Activated naive CD8-positive, alpha-beta T cell treated with anti-CD3 and anti-CD28 coated beads, Interleukin-2, amount 50 U/mL, for 24 hours (primary cell): ENCODE data around the gene SNX2.
"Not testable (repeated sequence)": the region's sequence is repeated elsewhere in the genome, so short reads cannot be mapped to it uniquely, and the experiment has no call there.

ENCODE experiments used
- ATAC-seq: fragments of 150-1000 bp; cut with Tn5 transposase; one replicate; pipeline ENCODE4 v1.10.0; 2021
- DNase-seq: peaks from one replicate; pipeline ENCODE4 v3.0.0; 2021
- H3K27ac Mint-ChIP-seq: one replicate; pipeline ENCODE4 v1.8.0; 2021; ENCODE audit warnings: mild to moderate bottlenecking, mixed read lengths
- H3K27me3 Mint-ChIP-seq: one replicate; pipeline ENCODE4 v1.8.0; 2021; ENCODE audit warnings: mixed read lengths
- H3K36me3 Mint-ChIP-seq: one replicate; pipeline ENCODE4 v1.8.0; 2021; ENCODE audit warnings: low read depth, mixed read lengths
- H3K4me1 Mint-ChIP-seq: one replicate; pipeline ENCODE4 v1.8.0; 2021; ENCODE audit warnings: mixed read lengths
- H3K4me3 Mint-ChIP-seq: one replicate; pipeline ENCODE4 v1.8.0; 2021; ENCODE audit warnings: mild to moderate bottlenecking, moderate library complexity, mixed read lengths
- H3K9me3 Mint-ChIP-seq: one replicate; pipeline ENCODE4 v1.8.0; 2021; ENCODE audit warnings: mixed read lengths

Gene SNX2

GRCh38 chr5:122844136-122844909 is 69.4 kb downstream of the SNX2 start:
- no peak for ATAC-seq
- Mint-ChIP-seq H3K27ac (peak overlapping the region; percentile 69), H3K4me3 (peak overlapping the region; percentile 84), H3K4me1 (peaks cover 18% of the 10 kb centered on the region), H3K27me3 (peaks cover 10% of the 10 kb centered on the region), H3K36me3 (no peaks in the 10 kb centered on the region), H3K9me3 (no peaks in the 10 kb centered on the region)
- no peak for DNase-seq

- peak; percentile 15 for ATAC-seq
- Mint-ChIP-seq H3K9me3 (no peaks in the 10 kb centered on the region), H3K27ac (peak overlapping the region; percentile 69), H3K4me3 (peak overlapping the region; percentile 84), H3K36me3 (no peaks in the 10 kb centered on the region), H3K27me3 (peaks cover 10% of the 10 kb centered on the region), H3K4me1 (peaks cover 18% of the 10 kb centered on the region)
- peak; percentile 5 for DNase-seq
These were observed 70.0 kb downstream of the SNX2 start for GRCh38 chr5:122844910-122845228.

- H3K27me3 Mint-ChIP-seq: peaks cover 8% of the 10 kb centered on the region
- DNase-seq (peak; percentile 71), ATAC-seq (peak; percentile 89)
- peaks cover 18% of the 10 kb centered on the region for H3K4me1 Mint-ChIP-seq
- peak within 1 kb of the TSS; percentile 69 for H3K27ac Mint-ChIP-seq
- H3K9me3 Mint-ChIP-seq: no peaks in the 10 kb centered on the region
- H3K4me3 Mint-ChIP-seq: peak within 1 kb of the TSS; percentile 84
- H3K36me3 Mint-ChIP-seq: no peaks in the 10 kb centered on the region
These were observed 70.6 kb downstream of the SNX2 start, which contains the start of gene SNX24 for GRCh38 chr5:122845229-122846050. Gene SNX24 (plus strand): TSS chr5:122845613. CDS start chr5:122845634, 21 bp downstream.

DNA sequence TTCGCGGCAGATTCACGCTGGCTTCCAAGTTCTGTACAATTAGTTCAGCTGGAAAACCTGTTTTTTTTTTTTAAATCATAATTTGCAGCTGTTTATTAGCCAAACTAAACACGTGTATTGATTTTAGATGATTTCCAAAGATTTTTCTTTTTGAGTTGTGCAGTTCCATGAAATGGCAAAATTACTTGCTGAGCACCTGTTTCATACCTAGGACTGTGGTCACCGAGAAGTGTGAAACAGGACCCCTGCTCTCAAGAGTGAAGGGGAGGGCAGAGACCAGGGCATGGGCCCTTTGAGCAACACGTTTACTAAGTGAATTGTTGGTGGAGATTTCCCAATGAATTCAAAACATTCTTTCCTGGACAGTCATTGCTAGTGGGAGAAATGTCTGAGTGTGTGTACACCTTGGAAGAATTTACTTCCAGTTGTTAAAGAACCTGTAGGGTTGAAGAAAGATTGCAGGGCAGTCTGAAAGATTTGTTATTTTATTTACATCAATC is 71.2 kb downstream of the SNX2 start:
- peak overlapping the region; percentile 68 for H3K4me3 Mint-ChIP-seq
- H3K9me3 Mint-ChIP-seq: no peaks in the 10 kb centered on the region
- H3K27me3 Mint-ChIP-seq: peaks cover 6% of the 10 kb centered on the region
- ATAC-seq: no peak
- peaks cover 17% of the 10 kb centered on the region for H3K4me1 Mint-ChIP-seq
- no peak overlapping the region for H3K27ac Mint-ChIP-seq
- DNase-seq: no peak
- no peaks in the 10 kb centered on the region for H3K36me3 Mint-ChIP-seq

DNA sequence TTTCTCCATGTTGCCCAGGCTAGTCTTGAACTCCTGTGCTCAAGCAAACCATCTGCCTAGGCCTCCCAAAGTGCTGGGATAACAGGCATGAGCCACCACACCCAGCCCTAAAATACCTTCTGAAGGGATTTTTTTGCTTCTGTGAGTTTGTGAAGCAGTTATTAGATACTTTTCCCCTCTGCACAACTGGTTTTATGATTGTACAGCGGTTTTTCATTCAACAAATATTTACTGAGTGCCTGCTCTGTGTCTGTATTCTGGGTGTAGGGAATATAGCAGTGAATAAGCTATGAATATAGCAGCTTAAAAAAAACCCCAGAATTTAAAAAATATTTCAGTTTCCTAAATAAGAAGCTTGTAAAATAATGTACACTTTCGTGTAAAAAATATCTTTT is 72.8 kb downstream of the SNX2 start:
- Mint-ChIP-seq H3K9me3 (no peaks in the 10 kb centered on the region), H3K4me1 (peaks cover 17% of the 10 kb centered on the region), H3K4me3 (no peak overlapping the region), H3K27ac (no peak overlapping the region), H3K27me3 (peaks cover 2% of the 10 kb centered on the region), H3K36me3 (no peaks in the 10 kb centered on the region)
- DNase-seq (no peak), ATAC-seq (no peak)

DNA sequence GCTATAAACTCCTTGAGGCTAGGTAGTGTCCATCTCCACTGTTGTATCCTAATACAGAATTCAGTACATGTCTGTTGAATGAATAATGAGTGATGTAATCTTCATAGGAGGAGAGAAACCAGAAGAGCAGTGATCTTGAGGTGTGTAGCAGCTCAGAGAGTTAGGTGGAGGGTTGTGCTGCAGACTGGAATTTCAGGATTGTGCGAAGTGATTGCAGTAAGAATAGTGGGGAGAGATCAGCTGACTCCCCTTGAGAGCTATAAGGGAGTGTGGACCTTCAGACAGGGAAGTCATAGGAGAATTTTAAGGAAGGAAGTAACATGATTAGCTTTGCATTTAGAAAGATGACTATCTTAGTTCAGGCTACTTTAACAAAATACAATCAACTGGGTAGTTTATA is 74.9 kb downstream of the SNX2 start:
- H3K27ac Mint-ChIP-seq: no peak overlapping the region
- H3K4me3 Mint-ChIP-seq: no peak overlapping the region
- H3K4me1 Mint-ChIP-seq: peaks cover 6% of the 10 kb centered on the region
- DNase-seq: no peak
- H3K9me3 Mint-ChIP-seq: no peaks in the 10 kb centered on the region
- no peaks in the 10 kb centered on the region for H3K36me3 Mint-ChIP-seq
- H3K27me3 Mint-ChIP-seq: peaks cover 2% of the 10 kb centered on the region
- ATAC-seq: no peak

DNA sequence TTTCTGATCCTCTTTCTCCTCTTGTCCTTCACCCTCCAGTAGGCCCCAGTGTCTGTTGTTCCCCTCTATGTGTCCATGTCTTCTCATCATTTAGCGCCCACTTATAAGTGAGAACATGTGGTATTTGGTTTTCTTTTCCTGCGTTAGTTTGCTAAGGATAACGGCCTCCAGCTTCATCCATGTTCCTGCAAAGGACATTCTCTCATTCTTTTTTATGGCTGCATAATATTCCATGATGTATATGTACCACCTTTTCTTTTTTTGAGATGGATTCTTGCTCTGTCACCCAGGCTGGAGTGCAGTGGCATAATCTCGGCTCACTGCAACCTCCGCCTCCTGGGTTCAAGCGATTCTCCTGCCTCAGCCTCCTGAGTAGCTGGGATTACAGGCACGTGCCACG is 82.7 kb downstream of the SNX2 start:
- not testable (repeated sequence) for H3K27ac Mint-ChIP-seq, ATAC-seq, DNase-seq, H3K27me3 Mint-ChIP-seq, H3K4me1 Mint-ChIP-seq, H3K4me3 Mint-ChIP-seq, H3K36me3 Mint-ChIP-seq, H3K9me3 Mint-ChIP-seq

GRCh38 chr5:122858451-122858850 is 83.6 kb downstream of the SNX2 start:
- Mint-ChIP-seq H3K4me1 (no peaks in the 10 kb centered on the region), H3K27me3 (no peaks in the 10 kb centered on the region), H3K27ac (no peak overlapping the region), H3K4me3 (no peak overlapping the region), H3K9me3 (no peaks in the 10 kb centered on the region), H3K36me3 (no peaks in the 10 kb centered on the region)
- DNase-seq (no peak), ATAC-seq (no peak)

- ATAC-seq (no peak), DNase-seq (no peak)
- H3K4me3 Mint-ChIP-seq: no peak overlapping the region
- H3K36me3 Mint-ChIP-seq: no peaks in the 10 kb centered on the region
- no peaks in the 10 kb centered on the region for H3K4me1 Mint-ChIP-seq
- H3K27ac Mint-ChIP-seq: no peak overlapping the region
- no peaks in the 10 kb centered on the region for H3K27me3 Mint-ChIP-seq
- H3K9me3 Mint-ChIP-seq: no peaks in the 10 kb centered on the region
These were observed 88.4 kb downstream of the SNX2 start for GRCh38 chr5:122863240-122863639.

DNA sequence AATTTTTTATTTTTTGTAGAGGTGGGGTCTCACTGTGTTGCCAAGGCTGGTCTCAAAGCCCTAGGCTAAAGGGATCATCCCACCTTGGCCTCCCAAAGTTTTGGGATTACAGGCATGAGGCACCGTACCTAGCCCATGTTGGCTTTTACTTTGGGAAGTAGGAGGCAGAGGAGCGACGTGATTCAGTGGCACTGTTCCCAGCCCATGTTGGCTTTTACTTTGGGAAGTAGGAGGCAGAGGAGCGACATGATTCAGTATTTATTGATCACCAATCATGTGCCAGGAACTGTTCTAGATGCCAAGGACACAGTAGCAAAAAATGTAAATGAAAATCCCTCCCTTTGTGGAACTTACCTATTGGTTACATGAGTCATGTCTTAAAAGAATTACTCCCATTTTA is 88.8 kb downstream of the SNX2 start:
- H3K27me3 Mint-ChIP-seq: no peaks in the 10 kb centered on the region
- H3K27ac Mint-ChIP-seq: no peak overlapping the region
- H3K36me3 Mint-ChIP-seq: no peaks in the 10 kb centered on the region
- DNase-seq (no peak), ATAC-seq (no peak)
- H3K9me3 Mint-ChIP-seq: no peaks in the 10 kb centered on the region
- no peak overlapping the region for H3K4me3 Mint-ChIP-seq
- H3K4me1 Mint-ChIP-seq: no peaks in the 10 kb centered on the region

GRCh38 chr5:122864400-122864799 is 89.5 kb downstream of the SNX2 start:
- no peak overlapping the region for H3K27ac Mint-ChIP-seq
- no peaks in the 10 kb centered on the region for H3K4me1 Mint-ChIP-seq
- DNase-seq (no peak), ATAC-seq (peak; percentile 49)
- H3K9me3 Mint-ChIP-seq: no peaks in the 10 kb centered on the region
- H3K4me3 Mint-ChIP-seq: no peak overlapping the region
- H3K36me3 Mint-ChIP-seq: no peaks in the 10 kb centered on the region
- no peaks in the 10 kb centered on the region for H3K27me3 Mint-ChIP-seq

GRCh38 chr5:122864842-122865241 is 90.0 kb downstream of the SNX2 start:
- Mint-ChIP-seq H3K27ac (no peak overlapping the region), H3K9me3 (no peaks in the 10 kb centered on the region), H3K36me3 (no peaks in the 10 kb centered on the region), H3K4me3 (no peak overlapping the region), H3K27me3 (no peaks in the 10 kb centered on the region), H3K4me1 (no peaks in the 10 kb centered on the region)
- ATAC-seq (no peak), DNase-seq (no peak)

- Mint-ChIP-seq H3K4me1 (no peaks in the 10 kb centered on the region), H3K27ac (no peak overlapping the region), H3K27me3 (no peaks in the 10 kb centered on the region), H3K36me3 (no peaks in the 10 kb centered on the region), H3K9me3 (no peaks in the 10 kb centered on the region), H3K4me3 (no peak overlapping the region)
- no peak for DNase-seq
- ATAC-seq: no peak
These were observed 95.5 kb downstream of the SNX2 start for GRCh38 chr5:122870219-122870856.

DNA sequence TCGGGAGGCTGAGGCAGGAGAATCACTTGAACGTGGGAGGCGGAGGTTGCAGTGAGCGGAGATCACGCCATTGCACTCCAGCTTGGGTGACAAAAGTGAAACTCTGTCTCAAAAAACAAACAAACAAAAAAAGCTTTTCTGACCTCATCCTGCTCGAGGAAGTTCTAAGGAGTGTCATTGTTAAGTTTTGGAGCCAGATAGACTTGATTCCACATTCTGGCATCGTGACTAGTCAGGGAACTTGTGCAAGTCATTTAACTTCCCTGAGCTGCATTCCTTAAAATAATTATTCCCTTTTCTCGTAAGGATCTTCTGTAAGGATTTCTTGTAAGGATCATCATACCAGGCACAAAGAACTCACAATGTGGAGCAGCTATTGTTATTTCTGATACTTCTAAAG is 96.8 kb downstream of the SNX2 start:
- H3K27ac Mint-ChIP-seq: no peak overlapping the region
- H3K9me3 Mint-ChIP-seq: no peaks in the 10 kb centered on the region
- no peaks in the 10 kb centered on the region for H3K36me3 Mint-ChIP-seq
- H3K27me3 Mint-ChIP-seq: no peaks in the 10 kb centered on the region
- DNase-seq (no peak), ATAC-seq (no peak)
- peaks cover 1% of the 10 kb centered on the region for H3K4me1 Mint-ChIP-seq
- no peak overlapping the region for H3K4me3 Mint-ChIP-seq
